H1 (cell line): ENCODE data around the gene RPP25. TPM values are rescaled to one million over a fixed set of nuclear protein-coding genes. Genes with fewer than 3 reads are reported as not detected.

ENCODE experiments used
- EGR1 ChIP-seq: IDR thresholded peaks from 2 replicates; pipeline ENCODE4 v1.6.1; 2011; ENCODE audit warnings: low read depth, low read length, borderline replicate concordance
- SIX5 ChIP-seq: IDR thresholded peaks from 2 replicates; pipeline ENCODE4 v1.6.1; 2011; ENCODE audit warnings: mild to moderate bottlenecking, low read depth, low read length
- TBP ChIP-seq: IDR thresholded peaks from 2 replicates; pipeline ENCODE4 v1.6.1; 2011; ENCODE audit warnings: low read depth, low read length, improper control_type of control experiment
- polyA plus RNA-seq, 7 experiments: library from polyadenylated mRNA; depleted of rRNA in 3 of 7; stranded (reverse) in 5 of 7; unstranded in 2 of 7; fragments of >200 nt in 5 of 7; fragments of 200-250 nt in 2 of 7; gene quantifications; 1 replicate in 5 of 7; 2 replicates in 1 of 7; 4 replicates in 1 of 7; pipeline versions ENCODE4 v1.2.1 to v1.2.3, GENCODE V29; 2011 to 2013; ENCODE audit warnings: missing spikeins in 2 of 7, mixed read lengths in 2 of 7
- total RNA-seq: library from RNA; stranded (reverse); fragmentation: NEBNext Ultra II Directional; extraction: Animal tissue kit (Norgen Biotek cat#: 25700); gene quantifications from 2 replicates; pipeline ENCODE4 v1.2.1, GENCODE V29; 2021
- TF ChIP-seq, protein P1 (sequence below): fragments of 300-600 bp; sonication (generic); IDR thresholded peaks from 2 replicates; pipeline ENCODE4 v1.7.1; 2012; ENCODE audit warnings: low read length, moderate library complexity, mild to moderate bottlenecking, inconsistent platforms; ENCODE audit not compliant: insufficient replicate concordance

RPP25 gene
- total and polyA plus RNA-seq, 2 of the 8 experiments (the other 6 are each of a cell fraction or from before 2014, with no cell fraction given): 17.4 to 19.8 TPM

DNA sequence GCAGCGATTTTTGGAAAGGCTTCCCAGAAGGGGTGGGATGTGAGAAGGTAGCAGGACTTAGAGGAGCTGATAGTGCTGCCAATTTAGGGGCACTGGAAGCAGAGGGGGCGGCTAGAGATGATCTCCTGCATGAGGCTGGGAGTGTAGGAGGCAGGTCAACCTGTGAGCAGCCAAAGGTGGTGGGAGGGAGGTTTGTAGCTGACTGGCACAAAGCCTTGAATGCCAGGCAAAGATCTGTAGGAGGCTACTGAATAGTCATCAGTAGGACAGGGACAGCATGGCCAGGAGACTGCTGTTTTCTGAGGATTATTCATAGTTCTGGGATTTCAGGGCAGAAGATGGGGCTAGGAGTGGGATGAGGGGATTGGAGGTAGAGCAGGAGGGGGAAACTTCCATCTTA is 41.0 kb upstream of the RPP25 start (continued):
- TF ChIP-seq, protein P1, sequence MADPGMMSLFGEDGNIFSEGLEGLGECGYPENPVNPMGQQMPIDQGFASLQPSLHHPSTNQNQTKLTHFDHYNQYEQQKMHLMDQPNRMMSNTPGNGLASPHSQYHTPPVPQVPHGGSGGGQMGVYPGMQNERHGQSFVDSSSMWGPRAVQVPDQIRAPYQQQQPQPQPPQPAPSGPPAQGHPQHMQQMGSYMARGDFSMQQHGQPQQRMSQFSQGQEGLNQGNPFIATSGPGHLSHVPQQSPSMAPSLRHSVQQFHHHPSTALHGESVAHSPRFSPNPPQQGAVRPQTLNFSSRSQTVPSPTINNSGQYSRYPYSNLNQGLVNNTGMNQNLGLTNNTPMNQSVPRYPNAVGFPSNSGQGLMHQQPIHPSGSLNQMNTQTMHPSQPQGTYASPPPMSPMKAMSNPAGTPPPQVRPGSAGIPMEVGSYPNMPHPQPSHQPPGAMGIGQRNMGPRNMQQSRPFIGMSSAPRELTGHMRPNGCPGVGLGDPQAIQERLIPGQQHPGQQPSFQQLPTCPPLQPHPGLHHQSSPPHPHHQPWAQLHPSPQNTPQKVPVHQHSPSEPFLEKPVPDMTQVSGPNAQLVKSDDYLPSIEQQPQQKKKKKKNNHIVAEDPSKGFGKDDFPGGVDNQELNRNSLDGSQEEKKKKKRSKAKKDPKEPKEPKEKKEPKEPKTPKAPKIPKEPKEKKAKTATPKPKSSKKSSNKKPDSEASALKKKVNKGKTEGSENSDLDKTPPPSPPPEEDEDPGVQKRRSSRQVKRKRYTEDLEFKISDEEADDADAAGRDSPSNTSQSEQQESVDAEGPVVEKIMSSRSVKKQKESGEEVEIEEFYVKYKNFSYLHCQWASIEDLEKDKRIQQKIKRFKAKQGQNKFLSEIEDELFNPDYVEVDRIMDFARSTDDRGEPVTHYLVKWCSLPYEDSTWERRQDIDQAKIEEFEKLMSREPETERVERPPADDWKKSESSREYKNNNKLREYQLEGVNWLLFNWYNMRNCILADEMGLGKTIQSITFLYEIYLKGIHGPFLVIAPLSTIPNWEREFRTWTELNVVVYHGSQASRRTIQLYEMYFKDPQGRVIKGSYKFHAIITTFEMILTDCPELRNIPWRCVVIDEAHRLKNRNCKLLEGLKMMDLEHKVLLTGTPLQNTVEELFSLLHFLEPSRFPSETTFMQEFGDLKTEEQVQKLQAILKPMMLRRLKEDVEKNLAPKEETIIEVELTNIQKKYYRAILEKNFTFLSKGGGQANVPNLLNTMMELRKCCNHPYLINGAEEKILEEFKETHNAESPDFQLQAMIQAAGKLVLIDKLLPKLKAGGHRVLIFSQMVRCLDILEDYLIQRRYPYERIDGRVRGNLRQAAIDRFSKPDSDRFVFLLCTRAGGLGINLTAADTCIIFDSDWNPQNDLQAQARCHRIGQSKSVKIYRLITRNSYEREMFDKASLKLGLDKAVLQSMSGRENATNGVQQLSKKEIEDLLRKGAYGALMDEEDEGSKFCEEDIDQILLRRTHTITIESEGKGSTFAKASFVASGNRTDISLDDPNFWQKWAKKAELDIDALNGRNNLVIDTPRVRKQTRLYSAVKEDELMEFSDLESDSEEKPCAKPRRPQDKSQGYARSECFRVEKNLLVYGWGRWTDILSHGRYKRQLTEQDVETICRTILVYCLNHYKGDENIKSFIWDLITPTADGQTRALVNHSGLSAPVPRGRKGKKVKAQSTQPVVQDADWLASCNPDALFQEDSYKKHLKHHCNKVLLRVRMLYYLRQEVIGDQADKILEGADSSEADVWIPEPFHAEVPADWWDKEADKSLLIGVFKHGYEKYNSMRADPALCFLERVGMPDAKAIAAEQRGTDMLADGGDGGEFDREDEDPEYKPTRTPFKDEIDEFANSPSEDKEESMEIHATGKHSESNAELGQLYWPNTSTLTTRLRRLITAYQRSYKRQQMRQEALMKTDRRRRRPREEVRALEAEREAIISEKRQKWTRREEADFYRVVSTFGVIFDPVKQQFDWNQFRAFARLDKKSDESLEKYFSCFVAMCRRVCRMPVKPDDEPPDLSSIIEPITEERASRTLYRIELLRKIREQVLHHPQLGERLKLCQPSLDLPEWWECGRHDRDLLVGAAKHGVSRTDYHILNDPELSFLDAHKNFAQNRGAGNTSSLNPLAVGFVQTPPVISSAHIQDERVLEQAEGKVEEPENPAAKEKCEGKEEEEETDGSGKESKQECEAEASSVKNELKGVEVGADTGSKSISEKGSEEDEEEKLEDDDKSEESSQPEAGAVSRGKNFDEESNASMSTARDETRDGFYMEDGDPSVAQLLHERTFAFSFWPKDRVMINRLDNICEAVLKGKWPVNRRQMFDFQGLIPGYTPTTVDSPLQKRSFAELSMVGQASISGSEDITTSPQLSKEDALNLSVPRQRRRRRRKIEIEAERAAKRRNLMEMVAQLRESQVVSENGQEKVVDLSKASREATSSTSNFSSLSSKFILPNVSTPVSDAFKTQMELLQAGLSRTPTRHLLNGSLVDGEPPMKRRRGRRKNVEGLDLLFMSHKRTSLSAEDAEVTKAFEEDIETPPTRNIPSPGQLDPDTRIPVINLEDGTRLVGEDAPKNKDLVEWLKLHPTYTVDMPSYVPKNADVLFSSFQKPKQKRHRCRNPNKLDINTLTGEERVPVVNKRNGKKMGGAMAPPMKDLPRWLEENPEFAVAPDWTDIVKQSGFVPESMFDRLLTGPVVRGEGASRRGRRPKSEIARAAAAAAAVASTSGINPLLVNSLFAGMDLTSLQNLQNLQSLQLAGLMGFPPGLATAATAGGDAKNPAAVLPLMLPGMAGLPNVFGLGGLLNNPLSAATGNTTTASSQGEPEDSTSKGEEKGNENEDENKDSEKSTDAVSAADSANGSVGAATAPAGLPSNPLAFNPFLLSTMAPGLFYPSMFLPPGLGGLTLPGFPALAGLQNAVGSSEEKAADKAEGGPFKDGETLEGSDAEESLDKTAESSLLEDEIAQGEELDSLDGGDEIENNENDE: no peak
- TF ChIP-seq SIX5 (no peak), TBP (no peak), EGR1 (no peak)
- TF ChIP-seq, all 59 proteins: peak for 0
